Natural killer cell (primary cell): Measurements from ENCODE around the gene C11orf91. TPM values are rescaled to one million over a fixed set of nuclear protein-coding genes. Genes with fewer than 3 reads are reported as not detected.

Experiments used
- ATAC-seq, 3 donors: fragments of 150-1000 bp in 2 of 3; fragments of 200-7000 bp in 1 of 3; cut with Tn5 transposase; 1 replicate in 1 of 3; 2 replicates in 2 of 3; pipeline ENCODE4 v1.10.0; 2021; ENCODE audit warnings: mild to moderate bottlenecking in 2 of 3, moderate library complexity in 2 of 3
- DNase-seq, 2 donors: peaks; one replicate each; pipeline versions ENCODE4 v3.0.0 to v3.0.0-alpha.2; 2013 to 2021; ENCODE audit warnings: mixed read lengths in 1 of 2
- H3K27ac ChIP-seq: one replicate; pipeline ENCODE4 v1.5.1; 2013; ENCODE audit warnings: mild to moderate bottlenecking, low read length
- H3K27me3 ChIP-seq: one replicate; pipeline ENCODE4 v1.6.1; 2013; ENCODE audit warnings: low read length; ENCODE audit not compliant: control insufficient read depth, insufficient read depth
- H3K36me3 ChIP-seq: one replicate; pipeline ENCODE4 v1.6.1; 2013; ENCODE audit warnings: low read length; ENCODE audit not compliant: control insufficient read depth, insufficient read depth
- H3K4me1 ChIP-seq: one replicate; pipeline ENCODE4 v1.6.1; 2013; ENCODE audit warnings: low read length; ENCODE audit not compliant: control insufficient read depth, insufficient read depth
- H3K4me3 ChIP-seq: one replicate; pipeline ENCODE4 v1.5.1; 2013; ENCODE audit warnings: low read length
- H3K9me3 ChIP-seq: one replicate; pipeline ENCODE4 v1.6.1; 2013; ENCODE audit warnings: low read length; ENCODE audit not compliant: control insufficient read depth, insufficient read depth
- H3K27ac Mint-ChIP-seq, 2 donors: one replicate each; pipeline ENCODE4 v1.8.0; 2022; ENCODE audit warnings: mild to moderate bottlenecking in 2 of 2, mixed read lengths in 2 of 2, moderate library complexity in 1 of 2
- H3K27me3 Mint-ChIP-seq, 2 donors: one replicate each; pipeline ENCODE4 v1.8.0; 2022; ENCODE audit warnings: low read depth in 2 of 2, mixed read lengths in 2 of 2
- H3K36me3 Mint-ChIP-seq: one replicate; pipeline ENCODE4 v1.8.0; 2022; ENCODE audit warnings: mixed read lengths
- H3K4me1 Mint-ChIP-seq, 2 donors: one replicate each; pipeline ENCODE4 v1.8.0; 2022; ENCODE audit warnings: mixed read lengths in 2 of 2
- H3K4me3 Mint-ChIP-seq: one replicate; pipeline ENCODE4 v1.8.0; 2022; ENCODE audit warnings: mild to moderate bottlenecking, moderate library complexity, mixed read lengths
- H3K9me3 Mint-ChIP-seq, 2 donors: one replicate each; pipeline ENCODE4 v1.8.0; 2022; ENCODE audit warnings: mixed read lengths in 2 of 2
- WGBS: methylation state at CpG from one replicate; pipeline ENCODE4 v1.1.7; 2013; ENCODE audit warnings: missing lambda C conversion rate; ENCODE audit not compliant: insufficient coverage; 5-methylcytosine and 5-hydroxymethylcytosine counted together
- intact Hi-C: fragments of 100-400 bp; cut with micrococcal nuclease; formaldehyde crosslinking; loops from one replicate; pipeline ENCODE4 v1.14.2; 2022
- total RNA-seq, 4 donors: library from RNA; stranded (reverse); fragments of 120-200 nt in 1 of 4; gene quantifications; one replicate each; pipeline versions ENCODE4 v1.2.3 to v1.2.4, GENCODE V29; 2013 to 2022
- TF ChIP-seq, protein P1 (sequence below): fragments of 200-600 bp; IDR thresholded peaks from one replicate; pipeline ENCODE4 v1.8.0; 2022; ENCODE audit warnings: antibody characterized with exemption

Gene C11orf91, protein sequence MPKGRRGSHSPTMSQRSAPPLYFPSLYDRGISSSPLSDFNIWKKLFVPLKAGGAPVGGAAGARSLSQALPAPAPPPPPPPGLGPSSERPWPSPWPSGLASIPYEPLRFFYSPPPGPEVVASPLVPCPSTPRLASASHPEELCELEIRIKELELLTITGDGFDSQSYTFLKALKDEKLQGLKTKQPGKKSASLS
- not detected for total RNA-seq
- not detected for total RNA-seq (2013)

DNA sequence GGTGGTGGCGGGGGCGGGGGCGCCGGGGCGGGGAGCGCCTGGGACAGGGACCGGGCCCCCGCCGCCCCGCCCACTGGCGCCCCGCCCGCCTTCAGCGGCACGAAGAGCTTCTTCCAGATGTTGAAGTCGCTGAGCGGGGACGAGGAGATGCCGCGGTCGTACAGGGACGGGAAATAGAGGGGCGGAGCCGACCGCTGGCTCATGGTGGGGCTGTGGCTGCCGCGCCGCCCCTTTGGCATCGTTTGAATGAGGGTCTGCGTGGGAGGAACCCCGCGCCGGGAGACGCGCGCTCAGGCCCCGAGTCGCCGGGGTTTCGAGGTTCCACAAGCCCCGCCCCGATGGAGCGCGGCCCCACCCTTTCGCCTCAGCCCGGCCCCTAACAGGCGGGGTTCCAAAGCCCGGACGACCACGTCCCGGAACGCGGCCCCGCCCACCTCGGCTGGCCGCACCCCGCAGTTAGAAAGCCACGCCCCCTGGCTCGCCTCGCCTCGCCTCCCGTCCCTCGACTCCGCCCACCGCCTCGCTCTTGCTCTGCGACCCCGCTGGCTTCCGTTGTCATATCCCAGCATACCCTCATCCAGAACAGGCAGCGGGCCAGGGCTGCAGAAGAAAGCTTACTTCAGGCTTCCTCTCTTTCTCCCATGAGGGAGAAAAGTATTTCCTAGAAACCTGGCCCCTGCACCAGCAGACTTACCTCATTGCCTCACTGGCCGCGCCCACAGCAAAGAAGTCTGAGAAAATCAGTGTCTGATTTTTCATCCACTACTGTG lies at the start of gene C11orf91:
TSS of gene C11orf91 (minus strand) at position 325 of the 770 bp plus-strand sequence. CDS start at position 239, 86 bp downstream.
- intact Hi-C loops: loop anchor here (1.0 to 2.0 kb wide), 4 partner anchors 34 to 738 kb away; partner anchors contain the start of genes CAT, FBXO3 and HIPK3
- Mint-ChIP-seq H3K9me3 (no peaks in the 10 kb centered on the region), H3K27me3 (peaks cover 24 to 25% of the 10 kb centered on the region in 2 donors), H3K27ac (peak within 1 kb of the TSS; percentile 74 to 80), H3K4me3 (peak within 1 kb of the TSS; percentile 89), H3K4me1 (peaks cover 16% of the 10 kb centered on the region in 2 donors), H3K36me3 (no peaks in the 10 kb centered on the region)
- Histone ChIP-seq H3K36me3 (no peaks in the 10 kb centered on the region), H3K4me3 (peak within 1 kb of the TSS; percentile 69), H3K4me1 (peaks cover 12% of the 10 kb centered on the region), H3K27me3 (no peaks in the 10 kb centered on the region), H3K9me3 (no peaks in the 10 kb centered on the region), H3K27ac (no peak within 1 kb of the TSS)
- ATAC-seq (peak; percentile 96 to 98 (median 97)), DNase-seq (peak; percentile 95 to 97)
- under 1% methylated on average over 72 of the region's 72 CpGs for WGBS
- TF ChIP-seq, protein P1, sequence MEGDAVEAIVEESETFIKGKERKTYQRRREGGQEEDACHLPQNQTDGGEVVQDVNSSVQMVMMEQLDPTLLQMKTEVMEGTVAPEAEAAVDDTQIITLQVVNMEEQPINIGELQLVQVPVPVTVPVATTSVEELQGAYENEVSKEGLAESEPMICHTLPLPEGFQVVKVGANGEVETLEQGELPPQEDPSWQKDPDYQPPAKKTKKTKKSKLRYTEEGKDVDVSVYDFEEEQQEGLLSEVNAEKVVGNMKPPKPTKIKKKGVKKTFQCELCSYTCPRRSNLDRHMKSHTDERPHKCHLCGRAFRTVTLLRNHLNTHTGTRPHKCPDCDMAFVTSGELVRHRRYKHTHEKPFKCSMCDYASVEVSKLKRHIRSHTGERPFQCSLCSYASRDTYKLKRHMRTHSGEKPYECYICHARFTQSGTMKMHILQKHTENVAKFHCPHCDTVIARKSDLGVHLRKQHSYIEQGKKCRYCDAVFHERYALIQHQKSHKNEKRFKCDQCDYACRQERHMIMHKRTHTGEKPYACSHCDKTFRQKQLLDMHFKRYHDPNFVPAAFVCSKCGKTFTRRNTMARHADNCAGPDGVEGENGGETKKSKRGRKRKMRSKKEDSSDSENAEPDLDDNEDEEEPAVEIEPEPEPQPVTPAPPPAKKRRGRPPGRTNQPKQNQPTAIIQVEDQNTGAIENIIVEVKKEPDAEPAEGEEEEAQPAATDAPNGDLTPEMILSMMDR: no peak

DNA sequence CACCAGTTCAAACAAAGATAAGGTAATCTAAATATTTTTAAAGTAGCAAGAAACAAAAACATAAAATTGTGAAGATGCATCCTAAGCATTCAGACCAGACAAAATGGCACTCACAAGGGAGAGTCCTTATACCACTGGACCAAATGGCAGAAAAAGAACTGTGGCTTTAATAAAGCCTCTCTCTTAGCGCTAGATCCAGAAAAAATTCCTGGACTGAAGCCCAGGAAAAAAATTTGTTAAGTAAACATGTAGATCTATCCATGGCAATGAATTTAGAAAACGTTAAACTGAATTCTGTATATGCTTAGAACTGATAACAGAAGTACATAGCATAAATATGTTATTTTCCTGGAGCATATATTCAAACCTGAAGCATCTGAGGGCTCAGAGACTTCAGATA lies 47.4 kb upstream of the C11orf91 start:
- no peak for ATAC-seq
- H3K4me1 ChIP-seq: no peaks in the 10 kb centered on the region
- no peak for DNase-seq
- no peak overlapping the region for H3K27ac ChIP-seq
- H3K27me3 ChIP-seq: no peaks in the 10 kb centered on the region
- 100% methylated on average over 1 of the region's 2 CpGs for WGBS
- TF ChIP-seq, protein P1: no peak
- no peaks in the 10 kb centered on the region for H3K27me3 Mint-ChIP-seq
- H3K9me3 Mint-ChIP-seq: no peaks in the 10 kb centered on the region
- H3K4me1 Mint-ChIP-seq: no peaks in the 10 kb centered on the region
- H3K36me3 Mint-ChIP-seq: peaks cover 19% of the 10 kb centered on the region
- H3K27ac Mint-ChIP-seq: no peak overlapping the region
- no peak overlapping the region for H3K4me3 ChIP-seq
- intact Hi-C loops: no loop called here
- H3K36me3 ChIP-seq: peaks cover 75% of the 10 kb centered on the region
- no peaks in the 10 kb centered on the region for H3K9me3 ChIP-seq
- no peak overlapping the region for H3K4me3 Mint-ChIP-seq

DNA sequence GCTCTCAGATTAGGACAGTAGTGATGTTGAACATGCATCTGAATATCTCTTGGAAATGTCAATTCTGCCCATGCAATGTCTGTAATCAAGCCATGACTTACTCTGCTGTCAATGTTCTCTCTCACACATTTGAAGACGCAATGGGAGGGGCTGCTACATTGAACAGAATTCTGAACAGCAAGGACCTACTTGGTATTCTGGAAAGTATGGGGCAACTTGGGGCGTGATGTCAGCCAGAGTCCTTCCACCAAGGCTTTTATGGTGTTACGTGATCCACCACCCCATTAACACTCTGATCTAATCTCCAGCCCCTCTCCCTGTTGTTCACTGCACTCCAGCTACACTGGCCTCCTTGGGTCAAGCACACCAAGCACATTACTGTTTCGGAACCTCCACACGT lies 42.7 kb upstream of the C11orf91 start:
- Mint-ChIP-seq H3K9me3 (no peaks in the 10 kb centered on the region), H3K27ac (peak overlapping the region in 1 of 2 donors; percentile 39), H3K27me3 (no peaks in the 10 kb centered on the region), H3K36me3 (peaks cover 19% of the 10 kb centered on the region), H3K4me1 (no peaks in the 10 kb centered on the region), H3K4me3 (no peak overlapping the region)
- no peak overlapping the region for H3K4me3 ChIP-seq
- no peak overlapping the region for H3K27ac ChIP-seq
- ATAC-seq (no peak), DNase-seq (no peak)
- no peaks in the 10 kb centered on the region for H3K27me3 ChIP-seq
- TF ChIP-seq, protein P1: no peak
- H3K9me3 ChIP-seq: no peaks in the 10 kb centered on the region
- peaks cover 36% of the 10 kb centered on the region for H3K36me3 ChIP-seq
- no peaks in the 10 kb centered on the region for H3K4me1 ChIP-seq
- intact Hi-C loops: no loop called here
- WGBS: 97% methylated on average over 5 of the region's 5 CpGs
